ENCODE results near the gene TAPT1. TPM values are rescaled to one million over a fixed set of nuclear protein-coding genes. Genes with fewer than 3 reads are reported as not detected.
A peak's percentile ranks its signal among the peaks of the same experiment; 100 is the strongest.

Gene TAPT1
- total and polyA plus RNA-seq, 2 of the 13 experiments (the other 11 are each of a cell fraction or from before 2014, with no cell fraction given) = 24.5 to 25.3 TPM

DNA sequence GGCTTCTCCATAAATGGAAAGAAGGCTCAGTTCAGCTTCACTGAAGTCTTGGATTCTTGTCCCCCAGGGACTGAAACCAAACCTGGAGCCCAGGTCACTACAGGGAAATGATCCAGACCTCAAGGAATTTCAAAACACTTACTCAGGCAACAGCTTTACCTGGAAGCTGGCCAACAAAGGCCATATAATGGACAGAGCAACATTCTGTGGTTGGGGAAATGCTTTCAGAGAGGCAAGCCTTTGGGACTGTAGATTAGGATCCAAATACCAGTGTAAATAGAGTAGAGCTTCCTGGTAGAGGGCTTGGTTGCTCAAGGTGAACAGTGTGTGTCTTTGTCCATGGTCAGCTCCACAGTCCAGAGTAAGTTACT, 85.4 kb downstream of the TAPT1 start (continued):
- no peak for TF ChIP-seq DNMT3B (CRISPR knock-in tag; conservative IDR thresholded peaks at IDR 0.05)
- TF ChIP-seq, protein P1, sequence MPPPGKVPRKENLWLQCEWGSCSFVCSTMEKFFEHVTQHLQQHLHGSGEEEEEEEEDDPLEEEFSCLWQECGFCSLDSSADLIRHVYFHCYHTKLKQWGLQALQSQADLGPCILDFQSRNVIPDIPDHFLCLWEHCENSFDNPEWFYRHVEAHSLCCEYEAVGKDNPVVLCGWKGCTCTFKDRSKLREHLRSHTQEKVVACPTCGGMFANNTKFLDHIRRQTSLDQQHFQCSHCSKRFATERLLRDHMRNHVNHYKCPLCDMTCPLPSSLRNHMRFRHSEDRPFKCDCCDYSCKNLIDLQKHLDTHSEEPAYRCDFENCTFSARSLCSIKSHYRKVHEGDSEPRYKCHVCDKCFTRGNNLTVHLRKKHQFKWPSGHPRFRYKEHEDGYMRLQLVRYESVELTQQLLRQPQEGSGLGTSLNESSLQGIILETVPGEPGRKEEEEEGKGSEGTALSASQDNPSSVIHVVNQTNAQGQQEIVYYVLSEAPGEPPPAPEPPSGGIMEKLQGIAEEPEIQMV (CRISPR knock-in tag; IDR thresholded peaks at IDR 0.05; ENCODE audit: low read depth) = no peak
- TF ChIP-seq, protein P2, sequence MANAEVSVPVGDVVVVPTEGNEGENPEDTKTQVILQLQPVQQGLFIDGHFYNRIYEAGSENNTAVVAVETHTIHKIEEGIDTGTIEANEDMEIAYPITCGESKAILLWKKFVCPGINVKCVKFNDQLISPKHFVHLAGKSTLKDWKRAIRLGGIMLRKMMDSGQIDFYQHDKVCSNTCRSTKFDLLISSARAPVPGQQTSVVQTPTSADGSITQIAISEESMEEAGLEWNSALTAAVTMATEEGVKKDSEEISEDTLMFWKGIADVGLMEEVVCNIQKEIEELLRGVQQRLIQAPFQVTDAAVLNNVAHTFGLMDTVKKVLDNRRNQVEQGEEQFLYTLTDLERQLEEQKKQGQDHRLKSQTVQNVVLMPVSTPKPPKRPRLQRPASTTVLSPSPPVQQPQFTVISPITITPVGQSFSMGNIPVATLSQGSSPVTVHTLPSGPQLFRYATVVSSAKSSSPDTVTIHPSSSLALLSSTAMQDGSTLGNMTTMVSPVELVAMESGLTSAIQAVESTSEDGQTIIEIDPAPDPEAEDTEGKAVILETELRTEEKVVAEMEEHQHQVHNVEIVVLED (CRISPR knock-in tag; IDR thresholded peaks at IDR 0.05; ENCODE audit: borderline replicate concordance) = no peak
- TF ChIP-seq, protein P3, sequence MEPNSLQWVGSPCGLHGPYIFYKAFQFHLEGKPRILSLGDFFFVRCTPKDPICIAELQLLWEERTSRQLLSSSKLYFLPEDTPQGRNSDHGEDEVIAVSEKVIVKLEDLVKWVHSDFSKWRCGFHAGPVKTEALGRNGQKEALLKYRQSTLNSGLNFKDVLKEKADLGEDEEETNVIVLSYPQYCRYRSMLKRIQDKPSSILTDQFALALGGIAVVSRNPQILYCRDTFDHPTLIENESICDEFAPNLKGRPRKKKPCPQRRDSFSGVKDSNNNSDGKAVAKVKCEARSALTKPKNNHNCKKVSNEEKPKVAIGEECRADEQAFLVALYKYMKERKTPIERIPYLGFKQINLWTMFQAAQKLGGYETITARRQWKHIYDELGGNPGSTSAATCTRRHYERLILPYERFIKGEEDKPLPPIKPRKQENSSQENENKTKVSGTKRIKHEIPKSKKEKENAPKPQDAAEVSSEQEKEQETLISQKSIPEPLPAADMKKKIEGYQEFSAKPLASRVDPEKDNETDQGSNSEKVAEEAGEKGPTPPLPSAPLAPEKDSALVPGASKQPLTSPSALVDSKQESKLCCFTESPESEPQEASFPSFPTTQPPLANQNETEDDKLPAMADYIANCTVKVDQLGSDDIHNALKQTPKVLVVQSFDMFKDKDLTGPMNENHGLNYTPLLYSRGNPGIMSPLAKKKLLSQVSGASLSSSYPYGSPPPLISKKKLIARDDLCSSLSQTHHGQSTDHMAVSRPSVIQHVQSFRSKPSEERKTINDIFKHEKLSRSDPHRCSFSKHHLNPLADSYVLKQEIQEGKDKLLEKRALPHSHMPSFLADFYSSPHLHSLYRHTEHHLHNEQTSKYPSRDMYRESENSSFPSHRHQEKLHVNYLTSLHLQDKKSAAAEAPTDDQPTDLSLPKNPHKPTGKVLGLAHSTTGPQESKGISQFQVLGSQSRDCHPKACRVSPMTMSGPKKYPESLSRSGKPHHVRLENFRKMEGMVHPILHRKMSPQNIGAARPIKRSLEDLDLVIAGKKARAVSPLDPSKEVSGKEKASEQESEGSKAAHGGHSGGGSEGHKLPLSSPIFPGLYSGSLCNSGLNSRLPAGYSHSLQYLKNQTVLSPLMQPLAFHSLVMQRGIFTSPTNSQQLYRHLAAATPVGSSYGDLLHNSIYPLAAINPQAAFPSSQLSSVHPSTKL (CRISPR knock-in tag; IDR thresholded peaks at IDR 0.05) = peak; percentile 92
- TF ChIP-seq, protein P4, sequence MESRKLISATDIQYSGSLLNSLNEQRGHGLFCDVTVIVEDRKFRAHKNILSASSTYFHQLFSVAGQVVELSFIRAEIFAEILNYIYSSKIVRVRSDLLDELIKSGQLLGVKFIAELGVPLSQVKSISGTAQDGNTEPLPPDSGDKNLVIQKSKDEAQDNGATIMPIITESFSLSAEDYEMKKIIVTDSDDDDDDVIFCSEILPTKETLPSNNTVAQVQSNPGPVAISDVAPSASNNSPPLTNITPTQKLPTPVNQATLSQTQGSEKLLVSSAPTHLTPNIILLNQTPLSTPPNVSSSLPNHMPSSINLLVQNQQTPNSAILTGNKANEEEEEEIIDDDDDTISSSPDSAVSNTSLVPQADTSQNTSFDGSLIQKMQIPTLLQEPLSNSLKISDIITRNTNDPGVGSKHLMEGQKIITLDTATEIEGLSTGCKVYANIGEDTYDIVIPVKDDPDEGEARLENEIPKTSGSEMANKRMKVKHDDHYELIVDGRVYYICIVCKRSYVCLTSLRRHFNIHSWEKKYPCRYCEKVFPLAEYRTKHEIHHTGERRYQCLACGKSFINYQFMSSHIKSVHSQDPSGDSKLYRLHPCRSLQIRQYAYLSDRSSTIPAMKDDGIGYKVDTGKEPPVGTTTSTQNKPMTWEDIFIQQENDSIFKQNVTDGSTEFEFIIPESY (CRISPR knock-in tag; IDR thresholded peaks at IDR 0.05) = no peak
- TF ChIP-seq, protein P5, sequence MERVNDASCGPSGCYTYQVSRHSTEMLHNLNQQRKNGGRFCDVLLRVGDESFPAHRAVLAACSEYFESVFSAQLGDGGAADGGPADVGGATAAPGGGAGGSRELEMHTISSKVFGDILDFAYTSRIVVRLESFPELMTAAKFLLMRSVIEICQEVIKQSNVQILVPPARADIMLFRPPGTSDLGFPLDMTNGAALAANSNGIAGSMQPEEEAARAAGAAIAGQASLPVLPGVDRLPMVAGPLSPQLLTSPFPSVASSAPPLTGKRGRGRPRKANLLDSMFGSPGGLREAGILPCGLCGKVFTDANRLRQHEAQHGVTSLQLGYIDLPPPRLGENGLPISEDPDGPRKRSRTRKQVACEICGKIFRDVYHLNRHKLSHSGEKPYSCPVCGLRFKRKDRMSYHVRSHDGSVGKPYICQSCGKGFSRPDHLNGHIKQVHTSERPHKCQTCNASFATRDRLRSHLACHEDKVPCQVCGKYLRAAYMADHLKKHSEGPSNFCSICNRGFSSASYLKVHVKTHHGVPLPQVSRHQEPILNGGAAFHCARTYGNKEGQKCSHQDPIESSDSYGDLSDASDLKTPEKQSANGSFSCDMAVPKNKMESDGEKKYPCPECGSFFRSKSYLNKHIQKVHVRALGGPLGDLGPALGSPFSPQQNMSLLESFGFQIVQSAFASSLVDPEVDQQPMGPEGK (CRISPR knock-in tag; IDR thresholded peaks at IDR 0.05) = no peak
- peak; percentile 71 for TF ChIP-seq IRF2 (CRISPR knock-in tag; IDR thresholded peaks at IDR 0.05)
- TF ChIP-seq, protein P6, sequence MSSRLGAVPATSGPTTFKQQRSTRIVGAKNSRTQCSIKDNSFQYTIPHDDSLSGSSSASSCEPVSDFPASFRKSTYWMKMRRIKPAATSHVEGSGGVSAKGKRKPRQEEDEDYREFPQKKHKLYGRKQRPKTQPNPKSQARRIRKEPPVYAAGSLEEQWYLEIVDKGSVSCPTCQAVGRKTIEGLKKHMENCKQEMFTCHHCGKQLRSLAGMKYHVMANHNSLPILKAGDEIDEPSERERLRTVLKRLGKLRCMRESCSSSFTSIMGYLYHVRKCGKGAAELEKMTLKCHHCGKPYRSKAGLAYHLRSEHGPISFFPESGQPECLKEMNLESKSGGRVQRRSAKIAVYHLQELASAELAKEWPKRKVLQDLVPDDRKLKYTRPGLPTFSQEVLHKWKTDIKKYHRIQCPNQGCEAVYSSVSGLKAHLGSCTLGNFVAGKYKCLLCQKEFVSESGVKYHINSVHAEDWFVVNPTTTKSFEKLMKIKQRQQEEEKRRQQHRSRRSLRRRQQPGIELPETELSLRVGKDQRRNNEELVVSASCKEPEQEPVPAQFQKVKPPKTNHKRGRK (CRISPR knock-in tag; IDR thresholded peaks at IDR 0.05) = no peak
- no peak for TF ChIP-seq ZNF354B (CRISPR knock-in tag; IDR thresholded peaks at IDR 0.05)
- TF ChIP-seq PITX1 (CRISPR knock-in tag; IDR thresholded peaks at IDR 0.05) = peak; percentile 85
- no peak for TF ChIP-seq SOX6 (IDR thresholded peaks at IDR 0.05)
- peak; percentile 76 for TF ChIP-seq SOX6 (CRISPR knock-in tag; IDR thresholded peaks at IDR 0.05)
- no peak for TF ChIP-seq ZFP36 (IDR thresholded peaks at IDR 0.05; ENCODE audit: borderline replicate concordance, low read depth, low read length, partially characterized antibody)
- TF ChIP-seq ESRRA (CRISPR knock-in tag; IDR thresholded peaks at IDR 0.05; ENCODE audit: low read depth) = 0 out of 2 replicates have a peak, but pooled peaks have one; percentile 44
- no peak for TF ChIP-seq ZNF326 (CRISPR knock-in tag; IDR thresholded peaks at IDR 0.05; ENCODE audit: borderline replicate concordance)

All from HepG2 (cell line).